IMR-90 (cell line): Measurements from ENCODE around the gene QDPR. TPM values are rescaled to one million over a fixed set of nuclear protein-coding genes. Genes with fewer than 3 reads are reported as not detected.

Source experiments
- ATAC-seq: fragments of 200-7000 bp; cut with Tn5 transposase; 2 replicates; pipeline ENCODE4 v1.9.1; 2020; ENCODE audit warnings: low read depth, mild to moderate bottlenecking, moderate library complexity
- BruUV-seq: library from RNA; stranded (reverse); fragments of 400-500 nt; replicated peaks from 2 replicates; lab custom pipeline; 2021; lab: Mats Ljungman, UMichigan
- CTCF ChIA-PET: fragments of 300-600 bp; formaldehyde crosslinking; extraction: SDS; loops from one replicate; lab custom pipeline; 2021; ENCODE audit warnings: antibody characterized with exemption; lab: Yijun Ruan, JAX
- POLR2A ChIA-PET: fragments of 300-600 bp; sonication (Branson Sonifier 250); formaldehyde crosslinking; loops from one replicate; lab custom pipeline; 2022; ENCODE audit warnings: antibody characterized with exemption; ENCODE audit not compliant: unreplicated experiment; lab: Charles Lee
- DNase-seq: peaks from one replicate; pipeline ENCODE4 v3.0.0; 2013
- H2AFZ ChIP-seq: replicated peaks from 2 replicates; pipeline ENCODE3; 2013; ENCODE audit warnings: low read length, mild to moderate bottlenecking; ENCODE audit not compliant: poor library complexity
- H2AK5ac ChIP-seq: 2 replicates; pipeline ENCODE4 v1.6.1; 2013; ENCODE audit warnings: low read depth, low read length, inconsistent platforms
- H2AK9ac ChIP-seq: replicated peaks from 2 replicates; pipeline ENCODE3; 2013; ENCODE audit warnings: mild to moderate bottlenecking, low read depth, low read length, moderate library complexity; ENCODE audit not compliant: poor library complexity
- H2BK120ac ChIP-seq: 2 replicates; pipeline ENCODE4 v1.6.1; 2013; ENCODE audit warnings: low read depth, low read length, inconsistent platforms
- H2BK15ac ChIP-seq: 3 replicates; pipeline ENCODE4 v1.6.1; 2013; ENCODE audit warnings: low read depth, low read length, inconsistent platforms
- H2BK20ac ChIP-seq: 2 replicates; pipeline ENCODE4 v1.6.1; 2013; ENCODE audit warnings: low read depth, mild to moderate bottlenecking, inconsistent platforms, low read length, moderate library complexity
- H2BK5ac ChIP-seq: 2 replicates; pipeline ENCODE4 v1.6.1; 2013; ENCODE audit warnings: mild to moderate bottlenecking, low read depth, low read length, inconsistent platforms; ENCODE audit not compliant: poor library complexity, severe bottlenecking
- H3K14ac ChIP-seq: replicated peaks from 2 replicates; pipeline ENCODE4 v1.6.1; 2013; ENCODE audit warnings: low read depth, low read length, inconsistent platforms
- H3K18ac ChIP-seq: 2 replicates; pipeline ENCODE4 v1.6.1; 2013; ENCODE audit warnings: low read depth, low read length, control low read depth
- H3K23ac ChIP-seq: 2 replicates; pipeline ENCODE4 v1.6.1; 2013; ENCODE audit warnings: low read depth, low read length, inconsistent platforms
- H3K27ac ChIP-seq: 2 replicates; pipeline ENCODE4 v1.5.1; 2013; ENCODE audit warnings: mild to moderate bottlenecking, control low read depth, low read length; ENCODE audit not compliant: insufficient read depth
- H3K27me3 ChIP-seq: 2 replicates; pipeline ENCODE4 v1.6.1; 2013; ENCODE audit warnings: low read length; ENCODE audit not compliant: control insufficient read depth, insufficient read depth
- H3K36me3 ChIP-seq: 2 replicates; pipeline ENCODE4 v1.6.1; 2013; ENCODE audit warnings: low read length, mixed read lengths; ENCODE audit not compliant: control insufficient read depth, insufficient read depth
- H3K4ac ChIP-seq: 2 replicates; pipeline ENCODE4 v1.6.1; 2013; ENCODE audit warnings: low read depth, low read length, inconsistent platforms
- H3K4me1 ChIP-seq: 2 replicates; pipeline ENCODE4 v1.6.1; 2013; ENCODE audit warnings: low read length, mixed read lengths; ENCODE audit not compliant: control insufficient read depth, insufficient read depth
- H3K4me2 ChIP-seq: 2 replicates; pipeline ENCODE4 v1.6.1; 2013; ENCODE audit warnings: low read depth, mild to moderate bottlenecking, control low read depth, low read length, moderate library complexity
- H3K4me3 ChIP-seq: 2 replicates; pipeline ENCODE4 v1.5.1; 2013; ENCODE audit warnings: low read depth, mild to moderate bottlenecking, control low read depth, low read length, moderate library complexity; ENCODE audit not compliant: insufficient read depth
- H3K56ac ChIP-seq: 2 replicates; pipeline ENCODE4 v1.6.1; 2013; ENCODE audit warnings: low read length, inconsistent platforms; ENCODE audit not compliant: insufficient read depth; ENCODE audit errors: extremely low read depth
- H3K79me1 ChIP-seq, 2 experiments: 2 replicates each; pipeline ENCODE4 v1.6.1; 2013; ENCODE audit warnings: low read length in 2 of 2, inconsistent platforms in 1 of 2, low read depth in 1 of 2
- H3K9ac ChIP-seq: 2 replicates; pipeline ENCODE4 v1.6.1; 2013; ENCODE audit warnings: low read depth, low read length, control low read depth
- H3K9me1 ChIP-seq: 2 replicates; pipeline ENCODE4 v1.6.1; 2013; ENCODE audit warnings: low read length, inconsistent platforms; ENCODE audit not compliant: insufficient read depth
- H3K9me3 ChIP-seq: 2 replicates; pipeline ENCODE4 v1.6.1; 2013; ENCODE audit warnings: low read length; ENCODE audit not compliant: control insufficient read depth, insufficient read depth
- H4K20me1 ChIP-seq: 2 replicates; pipeline ENCODE4 v1.6.1; 2013; ENCODE audit warnings: low read length, inconsistent platforms; ENCODE audit not compliant: insufficient read depth
- H4K5ac ChIP-seq: 2 replicates; pipeline ENCODE4 v1.6.1; 2013; ENCODE audit warnings: mild to moderate bottlenecking, low read depth, low read length, control low read depth
- H4K8ac ChIP-seq, 2 experiments: 2 replicates each; pipeline ENCODE4 v1.6.1; 2013; ENCODE audit warnings: low read depth in 2 of 2, low read length in 2 of 2, control low read depth in 1 of 2, inconsistent platforms in 1 of 2
- H4K91ac ChIP-seq: 2 replicates; pipeline ENCODE4 v1.6.1; 2013; ENCODE audit warnings: low read depth, low read length, inconsistent platforms; ENCODE audit not compliant: insufficient read depth
- CEBPB ChIP-seq: IDR thresholded peaks from 2 replicates; pipeline ENCODE4 v1.6.1; 2012; ENCODE audit warnings: low read depth, low read length, improper control_type of control experiment
- ELK1 ChIP-seq: fragments of 150-350 bp; IDR thresholded peaks from 2 replicates; pipeline ENCODE4 v1.6.1; 2016; ENCODE audit warnings: low read depth, mild to moderate bottlenecking, low read length, moderate library complexity, borderline replicate concordance
- FOS ChIP-seq: fragments of 150-350 bp; IDR thresholded peaks from 2 replicates; pipeline ENCODE4 v1.6.1; 2016; ENCODE audit warnings: low read depth, low read length
- MAFK ChIP-seq: IDR thresholded peaks from 2 replicates; pipeline ENCODE4 v1.6.1; 2012; ENCODE audit warnings: low read depth, low read length, improper control_type of control experiment
- MAZ ChIP-seq: IDR thresholded peaks from 2 replicates; pipeline ENCODE4 v1.6.1; 2012; ENCODE audit warnings: low read depth, mild to moderate bottlenecking, low read length, improper control_type of control experiment, moderate library complexity, borderline replicate concordance
- POLR2A ChIP-seq: IDR thresholded peaks from 2 replicates; pipeline ENCODE4 v1.6.1; 2012; ENCODE audit warnings: mild to moderate bottlenecking, low read depth, low read length
- RAD21 ChIP-seq: IDR thresholded peaks from 2 replicates; pipeline ENCODE4 v1.6.1; 2012; ENCODE audit warnings: low read length, improper control_type of control experiment
- SMC3 ChIP-seq: fragments of 150-350 bp; IDR thresholded peaks from 2 replicates; pipeline ENCODE4 v1.6.1; 2016; ENCODE audit warnings: low read depth, mild to moderate bottlenecking, antibody characterized with exemption, low read length, moderate library complexity
- WGBS, 2 experiments: methylation state at CpG; one replicate each; pipeline versions ENCODE4 v1.1.5 to v1.1.7; 2013; ENCODE audit warnings: missing lambda C conversion rate in 2 of 2; ENCODE audit not compliant: insufficient read length in 1 of 2; ENCODE audit errors: extremely low coverage in 2 of 2; 5-methylcytosine and 5-hydroxymethylcytosine counted together
- dilution Hi-C: fragments of 300-500 bp; cut with HindIII; formaldehyde crosslinking; loops from one replicate; pipeline ENCODE4 v1.14.3; 2018; ENCODE audit warnings: low sequenced_read_pairs; ENCODE audit not compliant: unreplicated experiment
- in situ Hi-C: fragments of 300-500 bp; cut with MboI; formaldehyde crosslinking; loops from 3 replicates; pipeline ENCODE4 v1.14.3; 2019; ENCODE audit warnings: low sequenced_read_pairs, inconsistent platforms, mixed read lengths
- intact Hi-C: fragments of 100-400 bp; cut with micrococcal nuclease; formaldehyde crosslinking; loops from 2 replicates; pipeline ENCODE4 v1.10.0; 2022
- polyA plus RNA-seq, 3 experiments: library from polyadenylated mRNA; depleted of rRNA; stranded (reverse); fragments of >200 nt; gene quantifications; 2 replicates each; pipeline ENCODE4 v1.2.3, GENCODE V29; 2012; ENCODE audit warnings: low replicate concordance in 1 of 3
- total RNA-seq: library from RNA; depleted of rRNA; stranded (reverse); fragments of >200 nt; gene quantifications from 2 replicates; pipeline ENCODE4 v1.2.3, GENCODE V29; 2012
- TF ChIP-seq, protein P1 (sequence below): conservative IDR thresholded peaks from 2 replicates; pipeline ENCODE4 v1.5.1; 2012; ENCODE audit warnings: mild to moderate bottlenecking, low read depth, low read length, improper control_type of control experiment

QDPR gene
- total and polyA plus RNA-seq, 2 of the 4 experiments (the other 2 are of a cell fraction) = 10.4 to 31.1 TPM

- CTCF ChIA-PET = interaction anchor here (0.7 to 1.6 kb wide), 5 partner anchors 19 to 1177 kb away, joined by 3 to 4 read pairs (median 3); no protein-coding TSS in a partner anchor
- dilution Hi-C loops = no loop called here
- H2AK9ac ChIP-seq = no peak overlapping the region
- no peak overlapping the region for H2AFZ ChIP-seq
- H2AK5ac ChIP-seq = no peak overlapping the region
- no peaks in the 10 kb centered on the region for H3K9me3 ChIP-seq
- H3K4me2 ChIP-seq = peak overlapping the region; percentile 53; the same call in 1 of the 2 replicates
- BruUV-seq = no TSS peak
- no peak overlapping the region for H3K27ac ChIP-seq
- in situ Hi-C loops = loop anchor here (5.0 to 25.0 kb wide), 2 partner anchors 681 to 1176 kb away; no protein-coding TSS in a partner anchor
- no peak overlapping the region for H3K4me3 ChIP-seq
- H3K18ac ChIP-seq = no peak overlapping the region
- ATAC-seq = no peak
- H2BK15ac ChIP-seq = no peak overlapping the region
- H3K36me3 ChIP-seq = no peaks in the 10 kb centered on the region
- TF ChIP-seq CEBPB (no peak), FOS (no peak), RAD21 (peak; percentile 48), POLR2A (no peak), ELK1 (no peak), SMC3 (peak; percentile 29; the same call in 1 of the 2 replicates), MAZ (no peak), MAFK (no peak)
- TF ChIP-seq, protein P1, sequence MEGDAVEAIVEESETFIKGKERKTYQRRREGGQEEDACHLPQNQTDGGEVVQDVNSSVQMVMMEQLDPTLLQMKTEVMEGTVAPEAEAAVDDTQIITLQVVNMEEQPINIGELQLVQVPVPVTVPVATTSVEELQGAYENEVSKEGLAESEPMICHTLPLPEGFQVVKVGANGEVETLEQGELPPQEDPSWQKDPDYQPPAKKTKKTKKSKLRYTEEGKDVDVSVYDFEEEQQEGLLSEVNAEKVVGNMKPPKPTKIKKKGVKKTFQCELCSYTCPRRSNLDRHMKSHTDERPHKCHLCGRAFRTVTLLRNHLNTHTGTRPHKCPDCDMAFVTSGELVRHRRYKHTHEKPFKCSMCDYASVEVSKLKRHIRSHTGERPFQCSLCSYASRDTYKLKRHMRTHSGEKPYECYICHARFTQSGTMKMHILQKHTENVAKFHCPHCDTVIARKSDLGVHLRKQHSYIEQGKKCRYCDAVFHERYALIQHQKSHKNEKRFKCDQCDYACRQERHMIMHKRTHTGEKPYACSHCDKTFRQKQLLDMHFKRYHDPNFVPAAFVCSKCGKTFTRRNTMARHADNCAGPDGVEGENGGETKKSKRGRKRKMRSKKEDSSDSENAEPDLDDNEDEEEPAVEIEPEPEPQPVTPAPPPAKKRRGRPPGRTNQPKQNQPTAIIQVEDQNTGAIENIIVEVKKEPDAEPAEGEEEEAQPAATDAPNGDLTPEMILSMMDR = peak; percentile 46; the same call in 1 of the 2 replicates
- H3K56ac ChIP-seq = no peak overlapping the region
- DNase-seq = peak; percentile 44
- H3K9ac ChIP-seq = no peak overlapping the region
- no peak overlapping the region for H2BK5ac ChIP-seq
- 60% methylated on average over 1 of the region's 9 CpGs; no CpG with 5 or more reads in 1 of the 2 experiments for WGBS, 2 experiments
- no peak overlapping the region for H3K23ac ChIP-seq
- no peak overlapping the region for H2BK20ac ChIP-seq
- no peak overlapping the region for H3K14ac ChIP-seq
- POLR2A ChIA-PET = no interaction called here
- H3K27me3 ChIP-seq = peaks cover 2% of the 10 kb centered on the region; the same call in 1 of the 2 replicates
- no peak overlapping the region for H2BK120ac ChIP-seq
- no peaks in the 10 kb centered on the region for H3K79me1 ChIP-seq
- H4K5ac ChIP-seq = no peak overlapping the region
- H3K9me1 ChIP-seq = peaks cover 4% of the 10 kb centered on the region; the same call in 1 of the 2 replicates
- no peak overlapping the region for H3K4ac ChIP-seq
- no peak overlapping the region for H4K8ac ChIP-seq
- intact Hi-C loops = loop anchor here (1.0 to 5.0 kb wide), 2 partner anchors 121 to 951 kb away; no protein-coding TSS in a partner anchor
- peaks cover 2% of the 10 kb centered on the region; the same call in 1 of the 2 replicates for H3K4me1 ChIP-seq
- H4K20me1 ChIP-seq = no peaks in the 10 kb centered on the region
- H4K91ac ChIP-seq = no peak overlapping the region
Measured at GRCh38 chr4:17468619-17469221, 43.2 kb downstream of the QDPR start.
